H1 (cell line): Measurements from ENCODE around the gene BRD9. TPM values are rescaled to one million over a fixed set of nuclear protein-coding genes. Genes with fewer than 3 reads are reported as not detected.

ENCODE experiments used
- CTCF ChIA-PET: fragments of 300-600 bp; sonication (Branson Sonifier 250); formaldehyde crosslinking; loops from one replicate; lab custom pipeline; 2021; ENCODE audit not compliant: partially characterized antibody; lab: Charles Lee
- POLR2A ChIA-PET: fragments of 300-600 bp; sonication (Branson Sonifier 250); formaldehyde crosslinking; loops from one replicate; lab custom pipeline; 2021; ENCODE audit warnings: inconsistent platforms; ENCODE audit not compliant: partially characterized antibody; lab: Charles Lee
- DNase-seq, 2 experiments: peaks; one replicate each; pipeline versions ENCODE4 v3.0.0 to v3.0.0-alpha.2; 2010 to 2022; ENCODE audit warnings: low spot score in 2 of 2, low read depth in 1 of 2, mixed read lengths in 1 of 2
- FAIRE-seq: peaks from 2 replicates; lab custom pipeline; 2011; peaks lifted over from hg19 to GRCh38; lab: Jason Lieb, UNC
- H2AFZ ChIP-seq: 2 replicates; pipeline ENCODE4 v1.8.1; 2012; ENCODE audit warnings: low read length, inconsistent platforms
- H2AK5ac ChIP-seq: 2 replicates; pipeline ENCODE4 v1.6.1; 2013; ENCODE audit warnings: low read depth, low read length
- H2BK120ac ChIP-seq: replicated peaks from 2 replicates; pipeline ENCODE3; 2013; ENCODE audit warnings: low read depth, low read length, inconsistent platforms
- H2BK12ac ChIP-seq: 2 replicates; pipeline ENCODE4 v1.6.1; 2013; ENCODE audit warnings: low read depth, low read length
- H2BK15ac ChIP-seq: 2 replicates; pipeline ENCODE4 v1.6.1; 2013; ENCODE audit warnings: low read length
- H2BK20ac ChIP-seq: 2 replicates; pipeline ENCODE4 v1.6.1; 2013; ENCODE audit warnings: low read length
- H2BK5ac ChIP-seq: 2 replicates; pipeline ENCODE4 v1.6.1; 2013; ENCODE audit warnings: low read depth, low read length
- H3K14ac ChIP-seq: 2 replicates; pipeline ENCODE4 v1.6.1; 2013; ENCODE audit warnings: inconsistent platforms; ENCODE audit not compliant: insufficient read length
- H3K18ac ChIP-seq: 2 replicates; pipeline ENCODE4 v1.6.1; 2013; ENCODE audit warnings: low read length; ENCODE audit errors: extremely low read depth
- H3K23ac ChIP-seq: 2 replicates; pipeline ENCODE4 v1.6.1; 2013; ENCODE audit warnings: inconsistent platforms; ENCODE audit not compliant: insufficient read length
- H3K23me2 ChIP-seq: 2 replicates; pipeline ENCODE4 v1.6.1; 2013; ENCODE audit warnings: low read depth, low read length
- H3K27ac ChIP-seq: 2 replicates; pipeline ENCODE4 v1.6.1; 2011; ENCODE audit warnings: low read depth, low read length, inconsistent platforms
- H3K27me3 ChIP-seq, 4 experiments: replicated peaks in 1 of 4; 1 replicate in 1 of 4; 2 replicates in 3 of 4; pipeline versions ENCODE4 v1.6.1 to v1.8.1; 2011 to 2013; ENCODE audit warnings: low read length in 3 of 4, mild to moderate bottlenecking in 3 of 4, inconsistent platforms in 2 of 4, mixed read lengths in 2 of 4, moderate library complexity in 1 of 4; ENCODE audit not compliant: control insufficient read depth in 3 of 4, insufficient read depth in 3 of 4; ENCODE audit errors: extremely low read depth in 1 of 4
- H3K36me3 ChIP-seq, 4 experiments: 2 replicates each; pipeline versions ENCODE4 v1.6.1 to v1.8.1; 2011 to 2013; ENCODE audit warnings: mild to moderate bottlenecking in 4 of 4, low read length in 3 of 4, moderate library complexity in 2 of 4, control low read depth in 1 of 4, inconsistent platforms in 1 of 4; ENCODE audit not compliant: insufficient read depth in 4 of 4, control insufficient read depth in 2 of 4
- H3K4ac ChIP-seq: replicated peaks from 2 replicates; pipeline ENCODE3; 2013; ENCODE audit warnings: low read length, low read depth, mixed read lengths, inconsistent platforms; ENCODE audit not compliant: insufficient read length
- H3K4me1 ChIP-seq, 4 experiments: replicated peaks in 1 of 4; 1 replicate in 1 of 4; 2 replicates in 3 of 4; pipeline versions ENCODE4 v1.6.1 to v1.8.1; 2011 to 2013; ENCODE audit warnings: low read length in 3 of 4, inconsistent platforms in 2 of 4, mixed read lengths in 1 of 4; ENCODE audit not compliant: insufficient read depth in 4 of 4, control insufficient read depth in 3 of 4
- H3K4me2 ChIP-seq, 2 experiments: 2 replicates each; pipeline versions ENCODE4 v1.6.1 to v1.8.1; 2011 to 2013; ENCODE audit warnings: low read depth in 2 of 2, low read length in 2 of 2, control low read depth in 1 of 2, inconsistent platforms in 1 of 2, mild to moderate bottlenecking in 1 of 2; ENCODE audit not compliant: insufficient read depth in 1 of 2
- H3K4me3 ChIP-seq, 4 experiments: fragments of 200-600, 300-600 bp in 1 of 4; sonication (generic), shearing (Covaris generic), sonication (Bioruptor Twin) in 1 of 4; 2 replicates each; pipeline versions ENCODE4 v1.5.1 to v1.8.1; 2011 to 2016; ENCODE audit warnings: low read length in 4 of 4, low read depth in 3 of 4, control low read depth in 2 of 4, inconsistent platforms in 2 of 4, mild to moderate bottlenecking in 2 of 4, mixed read lengths in 1 of 4, moderate library complexity in 1 of 4; ENCODE audit not compliant: insufficient read depth in 2 of 4; ENCODE audit errors: extremely low read depth in 1 of 4
- H3K56ac ChIP-seq: replicated peaks from 2 replicates; pipeline ENCODE3; 2013; ENCODE audit warnings: low read depth, mild to moderate bottlenecking, mixed read lengths, low read length, inconsistent platforms; ENCODE audit not compliant: insufficient read length
- H3K79me1 ChIP-seq: 2 replicates; pipeline ENCODE4 v1.6.1; 2013; ENCODE audit warnings: low read depth, low read length, control low read depth
- H3K79me2 ChIP-seq, 2 experiments: 2 replicates each; pipeline versions ENCODE4 v1.6.1 to v1.8.1; 2012 to 2013; ENCODE audit warnings: low read length in 2 of 2, mild to moderate bottlenecking in 2 of 2, inconsistent platforms in 1 of 2; ENCODE audit not compliant: insufficient read depth in 2 of 2, control insufficient read depth in 1 of 2
- H3K9ac ChIP-seq, 4 experiments: replicated peaks in 1 of 4; 1 replicate in 1 of 4; 2 replicates in 3 of 4; pipeline versions ENCODE4 v1.6.1 to v1.8.1; 2011 to 2013; ENCODE audit warnings: low read depth in 3 of 4, low read length in 3 of 4, control low read depth in 2 of 4, mild to moderate bottlenecking in 2 of 4, moderate library complexity in 2 of 4, inconsistent platforms in 1 of 4; ENCODE audit errors: extremely low read depth in 1 of 4
- H3K9me3 ChIP-seq, 2 experiments: 2 replicates each; pipeline versions ENCODE4 v1.6.1 to v1.8.1; 2012 to 2013; ENCODE audit warnings: mild to moderate bottlenecking in 2 of 2, moderate library complexity in 2 of 2, control low read depth in 1 of 2, inconsistent platforms in 1 of 2, low read depth in 1 of 2, low read length in 1 of 2, mixed read lengths in 1 of 2; ENCODE audit not compliant: insufficient read depth in 2 of 2
- H4K20me1 ChIP-seq, 2 experiments: replicated peaks in 1 of 2; 2 replicates each; pipeline versions ENCODE3 to v1.8.1; 2011 to 2013; ENCODE audit warnings: inconsistent platforms in 2 of 2, low read length in 2 of 2, mild to moderate bottlenecking in 1 of 2; ENCODE audit not compliant: insufficient read depth in 2 of 2, control insufficient read depth in 1 of 2
- H4K5ac ChIP-seq: 2 replicates; pipeline ENCODE4 v1.6.1; 2013; ENCODE audit warnings: low read length, low read depth, mixed read lengths, inconsistent platforms; ENCODE audit not compliant: insufficient read length
- H4K8ac ChIP-seq: 2 replicates; pipeline ENCODE4 v1.8.0; 2013; ENCODE audit warnings: mild to moderate bottlenecking, moderate library complexity, low read length, inconsistent platforms; ENCODE audit not compliant: insufficient read depth; ENCODE audit errors: extremely low read depth
- H4K91ac ChIP-seq: replicated peaks from 2 replicates; pipeline ENCODE3; 2013; ENCODE audit warnings: low read length, mixed read lengths, inconsistent platforms; ENCODE audit not compliant: insufficient read length
- ATF3 ChIP-seq: IDR thresholded peaks from 2 replicates; pipeline ENCODE4 v1.6.1; 2011; ENCODE audit warnings: low read depth, mild to moderate bottlenecking, low read length; ENCODE audit not compliant: insufficient read depth
- FOSL1 ChIP-seq: IDR thresholded peaks from 2 replicates; pipeline ENCODE4 v1.6.1; 2011; ENCODE audit warnings: mild to moderate bottlenecking, low read depth, low read length, moderate library complexity; ENCODE audit not compliant: insufficient read depth
- HDAC6 ChIP-seq: IDR thresholded peaks from one replicate; pipeline ENCODE4 v1.7.1; 2012; ENCODE audit warnings: low read depth, mild to moderate bottlenecking, inconsistent platforms, low read length, moderate library complexity
- NANOG ChIP-seq: IDR thresholded peaks from 2 replicates; pipeline ENCODE4 v1.6.1; 2011; ENCODE audit warnings: low read length, low read depth, mild to moderate bottlenecking, inconsistent platforms; ENCODE audit not compliant: insufficient read depth, poor library complexity, severe bottlenecking
- PHF8 ChIP-seq: fragments of 200-600 bp; sonication (generic); conservative IDR thresholded peaks from 2 replicates; pipeline ENCODE4 v1.7.1; 2012; ENCODE audit warnings: low read depth, mild to moderate bottlenecking, inconsistent platforms, low read length, moderate library complexity
- ZNF274 ChIP-seq: IDR thresholded peaks from 2 replicates; pipeline ENCODE4 v1.7.0; 2012; ENCODE audit warnings: low read length, borderline replicate concordance; ENCODE audit errors: extremely low read depth
- WGBS, 2 experiments: shearing (Covaris generic) in 1 of 2; methylation state at CpG; one replicate each; pipeline versions ENCODE4 v1.1.6 to v1.1.7; 2013 to 2015; ENCODE audit warnings: low lambda C conversion rate in 2 of 2, mixed read lengths in 2 of 2, inconsistent platforms in 1 of 2, low coverage in 1 of 2, missing lambda C conversion rate in 1 of 2; ENCODE audit not compliant: insufficient replicate concordance in 2 of 2, insufficient coverage in 1 of 2, insufficient read length in 1 of 2; ENCODE audit errors: extremely low coverage in 1 of 2, missing lambda C conversion rate in 1 of 2; 5-methylcytosine and 5-hydroxymethylcytosine counted together
- polyA plus RNA-seq, 7 experiments: library from polyadenylated mRNA; depleted of rRNA in 3 of 7; stranded (reverse) in 5 of 7; unstranded in 2 of 7; fragments of >200 nt in 5 of 7; fragments of 200-250 nt in 2 of 7; gene quantifications; 1 replicate in 5 of 7; 2 replicates in 1 of 7; 4 replicates in 1 of 7; pipeline versions ENCODE4 v1.2.1 to v1.2.3, GENCODE V29; 2011 to 2013; ENCODE audit warnings: missing spikeins in 2 of 7, mixed read lengths in 2 of 7
- total RNA-seq: library from RNA; stranded (reverse); fragmentation: NEBNext Ultra II Directional; extraction: Animal tissue kit (Norgen Biotek cat#: 25700); gene quantifications from 2 replicates; pipeline ENCODE4 v1.2.1, GENCODE V29; 2021
- TF ChIP-seq, protein P1 (sequence below): IDR thresholded peaks from 2 replicates; pipeline ENCODE4 v1.6.1; 2012; ENCODE audit warnings: low read length, inconsistent platforms

Gene BRD9
- total and polyA plus RNA-seq, 2 of the 8 experiments (the other 6 are each of a cell fraction or from before 2014, with no cell fraction given) = 9.3 to 49.4 TPM

DNA sequence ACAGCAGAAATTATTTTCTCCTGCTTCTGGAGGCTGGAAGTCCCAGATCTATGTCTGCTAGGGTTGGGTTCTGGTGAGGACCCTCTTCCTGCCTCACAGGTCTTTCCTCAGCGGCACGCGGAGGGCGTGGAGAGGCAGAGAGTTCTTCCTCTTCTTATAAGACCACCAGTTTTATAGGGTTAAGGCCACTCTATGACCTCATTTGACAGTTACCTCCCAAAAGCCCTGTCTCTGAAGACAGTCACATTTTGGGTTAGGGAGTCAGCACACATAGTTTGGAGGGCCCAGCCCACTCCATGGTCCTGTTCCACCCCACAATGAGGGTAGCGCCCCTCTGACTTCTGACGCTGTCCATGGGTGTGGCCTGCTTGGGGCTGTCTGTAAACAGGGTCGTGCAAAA, 46.8 kb upstream of the BRD9 start:
- no peak overlapping the region for H2AK5ac ChIP-seq
- DNase-seq = no peak
- no peaks in the 10 kb centered on the region for H3K4me1 ChIP-seq
- H3K23me2 ChIP-seq = no peaks in the 10 kb centered on the region
- H3K4me3 ChIP-seq = no peak overlapping the region
- H3K79me2 ChIP-seq = no peaks in the 10 kb centered on the region
- 84% methylated on average over 7 of the region's 7 CpGs; no CpG with 5 or more reads in 1 of the 2 experiments for WGBS, 2 experiments
- ChIA-PET POLR2A (no interaction called here), CTCF (interaction anchor here (0.6 to 1.5 kb wide), 3 partner anchors 9 to 270 kb away, joined by 3 to 5 read pairs (median 3); no protein-coding TSS in a partner anchor)
- H2AFZ ChIP-seq = no peak overlapping the region
- FAIRE-seq = no peak
- H3K36me3 ChIP-seq = no peaks in the 10 kb centered on the region
- no peak overlapping the region for H3K9ac ChIP-seq
- no peak overlapping the region for H3K14ac ChIP-seq
- no peak overlapping the region for H2BK15ac ChIP-seq
- no peak overlapping the region for H3K18ac ChIP-seq
- H4K5ac ChIP-seq = no peak overlapping the region
- no peak overlapping the region for H3K27ac ChIP-seq
- H4K8ac ChIP-seq = no peak overlapping the region
- no peak overlapping the region for H3K56ac ChIP-seq
- H2BK120ac ChIP-seq = no peak overlapping the region
- H2BK5ac ChIP-seq = no peak overlapping the region
- no peaks in the 10 kb centered on the region for H4K20me1 ChIP-seq
- H3K23ac ChIP-seq = no peak overlapping the region
- H3K79me1 ChIP-seq = no peaks in the 10 kb centered on the region
- H3K4ac ChIP-seq = no peak overlapping the region
- no peak overlapping the region for H4K91ac ChIP-seq
- no peak overlapping the region for H2BK20ac ChIP-seq
- TF ChIP-seq PHF8 (no peak), HDAC6 (no peak), ATF3 (no peak), NANOG (no peak), ZNF274 (no peak), FOSL1 (no peak)
- TF ChIP-seq, protein P1, sequence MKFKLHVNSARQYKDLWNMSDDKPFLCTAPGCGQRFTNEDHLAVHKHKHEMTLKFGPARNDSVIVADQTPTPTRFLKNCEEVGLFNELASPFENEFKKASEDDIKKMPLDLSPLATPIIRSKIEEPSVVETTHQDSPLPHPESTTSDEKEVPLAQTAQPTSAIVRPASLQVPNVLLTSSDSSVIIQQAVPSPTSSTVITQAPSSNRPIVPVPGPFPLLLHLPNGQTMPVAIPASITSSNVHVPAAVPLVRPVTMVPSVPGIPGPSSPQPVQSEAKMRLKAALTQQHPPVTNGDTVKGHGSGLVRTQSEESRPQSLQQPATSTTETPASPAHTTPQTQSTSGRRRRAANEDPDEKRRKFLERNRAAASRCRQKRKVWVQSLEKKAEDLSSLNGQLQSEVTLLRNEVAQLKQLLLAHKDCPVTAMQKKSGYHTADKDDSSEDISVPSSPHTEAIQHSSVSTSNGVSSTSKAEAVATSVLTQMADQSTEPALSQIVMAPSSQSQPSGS = no peak
- H2BK12ac ChIP-seq = no peak overlapping the region
- H3K4me2 ChIP-seq = no peak overlapping the region
- H3K9me3 ChIP-seq = no peaks in the 10 kb centered on the region
- no peaks in the 10 kb centered on the region; a peak in 1 of 7 replicates for H3K27me3 ChIP-seq
